Mesodermal cell (in vitro differentiated cells): ENCODE results near the gene CLEC16A.

ENCODE experiments used
- H3K27ac ChIP-seq: 2 replicates; pipeline ENCODE4 v1.7.0; 2013; ENCODE audit warnings: mild to moderate bottlenecking, low read depth, low read length, moderate library complexity; ENCODE audit not compliant: severe bottlenecking
- H3K36me3 ChIP-seq: 2 replicates; pipeline ENCODE4 v1.7.1; 2013; ENCODE audit warnings: mild to moderate bottlenecking, low read length, moderate library complexity; ENCODE audit not compliant: control insufficient read depth, insufficient read depth
- H3K4me1 ChIP-seq: one replicate; pipeline ENCODE4 v1.7.1; 2013; ENCODE audit warnings: mild to moderate bottlenecking, low read length; ENCODE audit not compliant: insufficient read depth, control insufficient read depth, poor library complexity, severe bottlenecking
- H3K4me3 ChIP-seq: 2 replicates; pipeline ENCODE4 v1.7.0; 2013; ENCODE audit warnings: low read length, control low read depth, mild to moderate bottlenecking; ENCODE audit not compliant: insufficient read depth, poor library complexity, severe bottlenecking; ENCODE audit errors: extremely low read depth
- H3K9me3 ChIP-seq: 2 replicates; pipeline ENCODE4 v1.7.1; 2013; ENCODE audit warnings: mild to moderate bottlenecking, low read length, moderate library complexity; ENCODE audit not compliant: control insufficient read depth
- WGBS, 2 experiments: methylation state at CpG; one replicate each; pipeline ENCODE4 v1.1.5; 2013; ENCODE audit warnings: missing lambda C conversion rate in 2 of 2; ENCODE audit not compliant: insufficient coverage in 2 of 2; 5-methylcytosine and 5-hydroxymethylcytosine counted together

CLEC16A gene

GRCh38 chr16:11138769-11139325 lies 194.5 kb downstream of the CLEC16A start:
- H3K27ac ChIP-seq, result peak overlapping the region; percentile 20
- WGBS, 2 experiments, result 92 to 96% methylated on average over 7 of the region's 8 CpGs

DNA sequence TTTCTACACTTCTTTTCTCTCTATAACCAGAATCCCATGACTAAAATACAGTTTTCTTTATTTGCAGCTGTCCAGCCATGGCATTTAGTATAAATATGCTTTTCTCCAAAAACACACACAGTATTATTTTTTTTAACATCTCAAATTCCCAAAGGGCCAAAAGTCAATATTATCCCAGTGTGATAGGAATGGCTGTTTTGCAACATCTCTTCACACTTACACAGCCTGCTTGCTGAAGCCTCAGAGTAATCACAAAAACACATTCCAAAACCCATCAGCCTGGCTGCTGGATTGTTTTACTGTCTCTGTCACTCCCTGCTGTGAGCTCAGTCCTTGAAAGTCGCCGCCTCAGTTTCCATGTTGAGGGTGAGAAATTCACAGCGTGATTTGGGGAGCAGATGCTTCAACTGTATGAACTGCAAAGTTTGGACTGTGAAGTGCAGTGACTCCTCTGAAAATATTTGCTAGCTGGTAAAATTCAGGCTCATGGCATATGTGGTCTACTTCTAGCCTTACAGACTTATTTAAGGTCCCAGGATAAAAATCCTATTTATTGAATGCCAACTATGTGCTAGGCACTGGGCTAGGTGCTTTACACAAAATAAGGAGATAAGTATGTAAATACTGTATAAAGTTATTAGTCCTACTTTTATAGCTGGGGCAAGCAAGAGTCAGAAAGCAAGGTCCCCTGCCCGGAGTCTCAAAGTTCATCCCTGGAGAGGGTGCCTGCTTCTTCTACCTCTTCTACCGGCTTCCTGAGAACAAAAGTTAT lies 195.1 kb downstream of the CLEC16A start:
- peak overlapping the region; percentile 48 for H3K27ac ChIP-seq
- WGBS, 2 experiments, result 42 to 44% methylated on average over 4 to 5 of the region's 5 CpGs
- no peaks in the 10 kb centered on the region for H3K9me3 ChIP-seq
- peaks cover 8% of the 10 kb centered on the region for H3K36me3 ChIP-seq
- H3K4me3 ChIP-seq, result no peak overlapping the region
- H3K4me1 ChIP-seq, result peaks cover 48% of the 10 kb centered on the region

More at GRCh38 chr16:11138769-11139325, 194.5 kb downstream of the CLEC16A start:
- H3K4me3 ChIP-seq, result no peak overlapping the region
- peaks cover 8% of the 10 kb centered on the region for H3K36me3 ChIP-seq
- H3K4me1 ChIP-seq, result peaks cover 54% of the 10 kb centered on the region
- no peaks in the 10 kb centered on the region for H3K9me3 ChIP-seq

- Histone ChIP-seq H3K36me3 (peaks cover 8% of the 10 kb centered on the region), H3K4me1 (peaks cover 42% of the 10 kb centered on the region), H3K4me3 (no peak overlapping the region), H3K27ac (peak overlapping the region; percentile 48), H3K9me3 (no peaks in the 10 kb centered on the region)
- whole genome bisulfite sequencing, 2 experiments, result 66 to 67% methylated on average over 4 to 6 of the region's 8 CpGs
Measured at GRCh38 chr16:11140098-11140375, 195.7 kb downstream of the CLEC16A start.

GRCh38 chr16:11140466-11140865 lies 196.1 kb downstream of the CLEC16A start:
- H3K4me1 ChIP-seq, result peaks cover 39% of the 10 kb centered on the region
- peaks cover 8% of the 10 kb centered on the region for H3K36me3 ChIP-seq
- no peak overlapping the region for H3K27ac ChIP-seq
- no peaks in the 10 kb centered on the region for H3K9me3 ChIP-seq
- WGBS, 2 experiments, result 93 to 94% methylated on average over 4 of the region's 4 CpGs
- H3K4me3 ChIP-seq, result no peak overlapping the region

- WGBS, 2 experiments, result 78 to 80% methylated on average over 5 of the region's 5 CpGs
- no peak overlapping the region for H3K27ac ChIP-seq
- H3K4me3 ChIP-seq, result no peak overlapping the region
- H3K36me3 ChIP-seq, result peaks cover 8% of the 10 kb centered on the region
- H3K9me3 ChIP-seq, result no peaks in the 10 kb centered on the region
- peaks cover 38% of the 10 kb centered on the region for H3K4me1 ChIP-seq
Measured at GRCh38 chr16:11140867-11141266, 196.5 kb downstream of the CLEC16A start.

DNA sequence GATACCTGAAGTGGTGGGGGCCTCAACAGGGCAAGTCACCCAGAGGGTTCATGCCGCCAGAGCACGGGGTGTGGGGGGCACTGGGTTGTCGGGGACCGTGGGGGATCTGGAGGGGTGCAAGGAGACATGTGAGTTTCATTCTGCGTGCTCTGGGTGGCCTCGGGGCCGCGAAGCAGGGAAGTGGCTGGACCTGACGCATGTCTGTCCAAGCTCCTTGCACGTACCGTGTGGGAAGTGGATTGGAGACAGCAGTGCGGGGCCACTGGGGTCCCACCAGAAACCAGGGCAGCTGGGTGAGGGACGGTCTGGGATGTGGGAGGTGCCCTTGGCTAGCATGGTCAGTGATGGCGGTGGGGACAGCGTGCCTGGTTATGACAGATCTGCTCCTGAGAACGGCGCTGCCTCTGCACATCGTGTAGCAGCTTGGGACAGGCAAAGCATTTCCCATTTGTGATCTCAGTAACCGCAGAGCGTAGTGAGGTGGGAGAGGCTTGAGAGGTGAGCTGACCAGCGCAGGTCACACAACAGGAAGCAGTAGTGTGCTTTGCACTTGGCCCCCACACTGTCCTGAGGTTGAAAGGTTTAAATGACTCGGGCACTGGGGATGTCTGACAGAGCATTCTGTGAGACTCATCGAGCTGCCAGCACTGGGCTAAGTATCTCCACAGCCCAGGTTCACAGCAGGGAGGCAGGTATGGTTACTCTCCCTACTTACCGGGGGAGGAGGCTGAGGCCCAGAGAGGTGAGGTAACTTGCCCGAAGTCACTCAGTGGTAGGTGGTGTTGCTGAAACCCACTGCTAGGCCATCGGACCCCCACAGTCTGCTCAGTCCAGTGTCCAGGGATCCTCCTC lies 197.3 kb downstream of the CLEC16A start:
- Histone ChIP-seq H3K4me1 (peaks cover 38% of the 10 kb centered on the region), H3K36me3 (peaks cover under 1% of the 10 kb centered on the region), H3K4me3 (no peak overlapping the region), H3K27ac (no peak overlapping the region), H3K9me3 (no peaks in the 10 kb centered on the region)
- WGBS, 2 experiments, result 95 to 96% methylated on average over 23 of the region's 26 CpGs

DNA sequence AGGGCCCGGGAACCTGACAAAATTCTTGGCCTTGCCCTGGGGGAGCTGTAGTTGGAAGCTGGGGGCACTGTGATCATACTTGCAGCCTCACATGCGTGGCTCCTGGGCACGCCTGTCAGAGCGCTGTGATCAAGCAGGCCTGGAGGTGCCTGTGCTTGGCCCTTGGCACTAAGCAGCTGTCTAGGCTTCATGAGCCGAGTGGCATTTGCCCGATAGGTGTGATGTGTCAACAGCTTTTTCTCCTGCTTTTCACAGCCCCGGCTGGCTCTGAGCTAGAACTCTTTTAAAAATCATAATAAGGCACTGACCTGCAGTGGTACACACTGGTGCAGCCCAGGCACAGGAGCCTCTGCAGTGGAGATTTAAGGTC lies 197.9 kb downstream of the CLEC16A start:
- WGBS, 2 experiments, result 94 to 96% methylated on average over 5 to 6 of the region's 7 CpGs
- H3K4me1 ChIP-seq, result peaks cover 38% of the 10 kb centered on the region

DNA sequence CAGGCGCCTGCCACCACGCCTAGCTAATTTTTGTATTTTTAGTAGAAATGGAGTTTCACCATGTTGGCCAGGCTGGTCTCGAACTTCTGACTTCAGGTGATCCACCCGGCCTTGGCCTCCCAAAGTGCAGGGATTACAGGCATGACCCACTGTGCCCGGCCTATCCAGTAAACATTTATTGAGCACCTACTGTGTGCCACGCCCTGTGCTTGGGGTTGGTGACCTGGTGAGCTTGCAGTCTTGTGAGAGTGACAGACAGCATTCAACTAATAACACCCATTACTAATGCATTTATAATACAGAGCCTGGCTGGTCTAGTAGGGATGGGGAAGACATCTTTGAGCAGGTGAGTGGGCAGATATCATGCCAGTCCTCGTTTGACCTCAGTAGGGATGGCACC lies 198.6 kb downstream of the CLEC16A start:
- 92 to 93% methylated on average over 5 to 7 of the region's 7 CpGs for WGBS, 2 experiments
- no peak overlapping the region for H3K27ac ChIP-seq

More for the DNA sequence above, 197.9 kb downstream of the CLEC16A start:
- H3K9me3 ChIP-seq, result no peaks in the 10 kb centered on the region
- no peak overlapping the region for H3K4me3 ChIP-seq
- no peaks in the 10 kb centered on the region for H3K36me3 ChIP-seq
- H3K27ac ChIP-seq, result no peak overlapping the region

DNA sequence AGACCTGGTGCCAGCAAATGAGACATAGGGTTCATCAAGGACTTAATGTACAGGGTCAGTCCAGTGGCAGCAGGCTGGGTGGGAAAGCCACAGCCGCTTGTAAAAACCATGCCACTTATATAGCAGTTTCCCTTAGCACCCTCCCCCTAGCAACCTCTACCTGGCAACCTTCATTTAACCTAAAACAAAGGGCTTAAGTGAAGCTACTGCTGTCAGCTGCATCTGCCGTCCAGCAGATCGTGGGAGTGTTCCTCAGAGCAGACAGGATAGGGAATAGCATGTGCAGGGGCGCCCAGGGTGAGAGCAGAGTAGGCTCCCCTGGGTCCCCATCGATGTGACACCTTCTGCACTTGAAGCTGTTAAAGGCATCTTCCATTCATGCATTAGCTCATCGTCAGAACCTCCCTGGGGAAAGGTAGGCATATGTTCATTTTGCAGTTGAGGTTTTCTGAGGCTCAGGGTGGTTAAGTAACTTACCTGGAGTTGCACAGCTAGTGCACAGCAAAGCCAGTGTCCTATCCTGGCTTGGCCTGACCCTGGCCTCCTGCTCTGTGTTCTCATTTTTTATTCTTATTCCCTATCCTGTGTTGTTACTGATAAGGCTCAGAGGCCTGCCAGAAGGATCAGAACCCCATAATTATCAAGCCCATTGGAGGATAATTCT lies 199.1 kb downstream of the CLEC16A start:
- Histone ChIP-seq H3K27ac (no peak overlapping the region), H3K36me3 (no peaks in the 10 kb centered on the region), H3K4me1 (peaks cover 29% of the 10 kb centered on the region), H3K9me3 (no peaks in the 10 kb centered on the region), H3K4me3 (no peak overlapping the region)
- 93 to 97% methylated on average over 3 to 5 of the region's 6 CpGs for WGBS, 2 experiments

More for the DNA sequence above, 198.6 kb downstream of the CLEC16A start:
- no peaks in the 10 kb centered on the region for H3K9me3 ChIP-seq
- H3K4me3 ChIP-seq, result no peak overlapping the region
- H3K4me1 ChIP-seq, result peaks cover 34% of the 10 kb centered on the region
- no peaks in the 10 kb centered on the region for H3K36me3 ChIP-seq

- H3K4me3 ChIP-seq, result no peak overlapping the region
- no peaks in the 10 kb centered on the region for H3K36me3 ChIP-seq
- H3K4me1 ChIP-seq, result peaks cover 29% of the 10 kb centered on the region
- no peaks in the 10 kb centered on the region for H3K9me3 ChIP-seq
- no peak overlapping the region for H3K27ac ChIP-seq
- 90 to 98% methylated on average over 4 of the region's 4 CpGs for WGBS, 2 experiments
Measured at GRCh38 chr16:11144122-11144521, 199.8 kb downstream of the CLEC16A start.
